PFSK-1 (cell line): ENCODE results near the gene PRRC2B.

Experiments used
- FOXP2 ChIP-seq: optimal IDR thresholded peaks from 2 replicates; pipeline ENCODE3; 2011; ENCODE audit warnings: borderline replicate concordance, control low read depth, inconsistent platforms; ENCODE audit not compliant: insufficient read depth; ENCODE audit errors: extremely low read length, extremely low read depth
- POLR2AphosphoS5 ChIP-seq: IDR thresholded peaks from 2 replicates; pipeline ENCODE4 v1.6.1; 2012; ENCODE audit warnings: low read depth, mild to moderate bottlenecking, control low read depth, low read length, moderate library complexity
- REST ChIP-seq, 2 experiments: IDR thresholded peaks; 2 replicates each; pipeline versions ENCODE4 v1.6.1 to v1.8.0; 2011 to 2012; ENCODE audit warnings: low read depth in 2 of 2, low read length in 2 of 2, control low read depth in 1 of 2, inconsistent platforms in 1 of 2, mild to moderate bottlenecking in 1 of 2, moderate library complexity in 1 of 2; ENCODE audit not compliant: insufficient read depth in 1 of 2
- SIN3A ChIP-seq: IDR thresholded peaks from 2 replicates; pipeline ENCODE4 v1.6.1; 2012; ENCODE audit warnings: mild to moderate bottlenecking, low read length, moderate library complexity, borderline replicate concordance; ENCODE audit not compliant: insufficient read depth
- TAF1 ChIP-seq: IDR thresholded peaks from 2 replicates; pipeline ENCODE4 v1.6.1; 2012; ENCODE audit warnings: low read length, control low read depth, borderline replicate concordance; ENCODE audit not compliant: insufficient read depth

Gene PRRC2B

DNA sequence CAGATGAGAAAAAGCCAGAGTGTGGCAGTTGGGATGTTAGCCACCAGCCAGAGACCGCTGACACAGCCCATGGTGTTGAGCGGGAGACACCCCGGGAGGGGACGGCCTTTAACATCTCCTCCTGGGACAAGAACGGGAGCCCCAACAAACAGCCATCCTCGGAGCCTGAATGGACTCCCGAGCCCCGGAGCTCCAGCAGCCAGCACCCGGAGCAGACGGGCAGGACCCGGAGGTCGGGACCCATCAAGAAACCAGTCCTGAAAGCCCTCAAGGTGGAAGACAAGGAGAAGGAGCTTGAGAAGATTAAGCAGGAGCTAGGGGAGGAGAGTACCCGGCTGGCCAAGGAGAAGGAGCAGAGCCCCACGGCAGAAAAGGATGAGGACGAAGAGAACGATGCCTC, 80.8 kb downstream of the PRRC2B start:
- TF ChIP-seq FOXP2, result no peak
- no peak for TF ChIP-seq REST (IDR thresholded peaks at IDR 0.05; ENCODE audit: insufficient read depth in 1 of 2, low read depth in 2 of 2, low read length in 2 of 2)
- no peak for TF ChIP-seq POLR2AphosphoS5
- TF ChIP-seq SIN3A, result no peak
- TF ChIP-seq TAF1, result no peak

- TF ChIP-seq FOXP2 (no peak), REST (IDR thresholded peaks at IDR 0.05; ENCODE audit: insufficient read depth in 1 of 2, low read depth in 2 of 2, low read length in 2 of 2) (no peak)
Observed at GRCh38 chr9:131475111-131475955, 81.4 kb downstream of the PRRC2B start.

DNA sequence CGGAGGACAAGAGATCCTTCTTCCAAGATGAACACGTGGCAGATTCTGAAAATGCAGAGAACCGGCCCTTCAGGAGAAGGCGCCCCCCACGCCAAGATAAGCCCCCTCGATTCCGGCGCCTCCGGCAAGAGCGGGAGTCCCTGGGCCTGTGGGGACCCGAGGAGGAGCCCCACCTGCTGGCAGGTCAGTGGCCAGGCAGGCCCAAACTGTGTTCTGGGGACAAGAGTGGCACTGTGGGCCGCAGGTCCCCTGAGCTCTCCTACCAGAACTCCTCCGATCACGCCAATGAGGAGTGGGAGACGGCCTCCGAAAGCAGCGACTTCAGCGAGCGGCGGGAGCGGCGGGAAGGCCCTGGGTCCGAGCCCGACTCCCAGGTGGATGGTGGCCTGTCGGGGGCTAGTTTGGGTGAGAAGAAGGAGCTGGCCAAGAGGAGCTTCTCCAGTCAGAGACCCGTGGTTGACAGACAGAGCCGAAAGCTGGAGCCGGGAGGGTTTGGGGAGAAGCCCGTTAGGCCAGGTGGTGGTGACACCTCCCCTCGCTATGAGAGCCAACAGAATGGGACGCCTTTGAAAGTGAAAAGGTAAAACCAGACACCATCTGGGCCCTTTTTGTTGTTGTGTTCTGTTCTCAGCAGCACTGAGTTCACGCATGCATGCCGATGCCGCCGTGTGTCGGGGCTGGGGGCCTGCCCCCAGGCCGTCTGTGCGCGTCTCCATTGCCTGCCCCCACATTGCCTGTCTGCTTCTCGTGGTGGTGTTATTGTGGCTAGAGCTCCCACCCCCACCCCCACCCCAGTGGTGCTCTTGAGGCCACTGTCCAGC, 82.3 kb downstream of the PRRC2B start:
- TF ChIP-seq SIN3A, result no peak
- TF ChIP-seq FOXP2, result no peak
- TF ChIP-seq POLR2AphosphoS5, result no peak
- TF ChIP-seq TAF1, result no peak
- no peak for TF ChIP-seq REST (IDR thresholded peaks at IDR 0.05; ENCODE audit: insufficient read depth in 1 of 2, low read depth in 2 of 2, low read length in 2 of 2)

- no peak for TF ChIP-seq FOXP2
- TF ChIP-seq TAF1, result no peak
- TF ChIP-seq POLR2AphosphoS5, result no peak
- no peak for TF ChIP-seq SIN3A
- no peak for TF ChIP-seq REST (IDR thresholded peaks at IDR 0.05; ENCODE audit: insufficient read depth in 1 of 2, low read depth in 2 of 2, low read length in 2 of 2)
Observed at GRCh38 chr9:131476777-131477345, 83.0 kb downstream of the PRRC2B start.
